SK-N-SH (cell line): ENCODE results near the gene SENP5. TPM values are rescaled to one million over a fixed set of nuclear protein-coding genes. Genes with fewer than 3 reads are reported as not detected.

Experiments
- CTCF ChIA-PET: fragments of 300-600, 350-600 bp; formaldehyde crosslinking; extraction: SDS; loops from one replicate; lab custom pipeline; 2021; lab: Yijun Ruan, JAX
- POLR2A ChIA-PET: fragments of 350-600 bp; sonication (Branson Sonifier 250); formaldehyde crosslinking; extraction: SDS; loops from one replicate; lab custom pipeline; 2020; ENCODE audit warnings: antibody characterized with exemption, inconsistent platforms; lab: Yijun Ruan, JAX
- DNase-seq: peaks from one replicate; pipeline ENCODE4 v3.0.0; 2012
- H2AFZ ChIP-seq: fragments of 200-600 bp; sonication (generic); 2 replicates; pipeline ENCODE4 v1.8.1; 2016; ENCODE audit warnings: antibody characterized with exemption, mild to moderate bottlenecking, low read depth
- H3F3A ChIP-seq: fragments of 200-600 bp; sonication (generic); replicated peaks from 2 replicates; pipeline ENCODE3; 2016; ENCODE audit warnings: antibody characterized with exemption, mild to moderate bottlenecking; ENCODE audit not compliant: insufficient read depth
- H3K27ac ChIP-seq, 2 experiments: fragments of 200-500 bp in 1 of 2; fragments of 200-600 bp in 1 of 2; sonication (Bioruptor generic) in 1 of 2; sonication (generic), shearing (Covaris generic) in 1 of 2; 2 replicates each; pipeline versions ENCODE4 v1.5.1 to v1.6.1; 2014 to 2016; ENCODE audit warnings: low read depth in 2 of 2, inconsistent platforms in 1 of 2, low read length in 1 of 2, mild to moderate bottlenecking in 1 of 2, mixed read lengths in 1 of 2
- H3K27me3 ChIP-seq: fragments of 200-600 bp; sonication (generic), shearing (Covaris generic); 2 replicates; pipeline ENCODE4 v1.6.1; 2016; ENCODE audit warnings: mixed run types; ENCODE audit not compliant: insufficient read depth
- H3K36me3 ChIP-seq, 2 experiments: fragments of 200-500 bp in 1 of 2; fragments of 200-600 bp in 1 of 2; sonication (Bioruptor generic) in 1 of 2; sonication (generic) in 1 of 2; replicated peaks in 1 of 2; 2 replicates each; pipeline versions ENCODE3 to v1.5.1; 2014 to 2016; ENCODE audit warnings: low read length in 1 of 2, mild to moderate bottlenecking in 1 of 2; ENCODE audit not compliant: insufficient read depth in 2 of 2, control insufficient read depth in 1 of 2
- H3K4me1 ChIP-seq, 2 experiments: fragments of 200-500 bp in 1 of 2; fragments of 200-600 bp in 1 of 2; sonication (Bioruptor generic) in 1 of 2; sonication (generic), shearing (Covaris generic) in 1 of 2; 2 replicates each; pipeline versions ENCODE4 v1.5.1 to v1.6.1; 2014 to 2016; ENCODE audit warnings: low read depth in 1 of 2, low read length in 1 of 2, mixed run types in 1 of 2; ENCODE audit not compliant: insufficient read depth in 2 of 2, control insufficient read depth in 1 of 2
- H3K4me2 ChIP-seq: fragments of 200-600 bp; sonication (generic), shearing (Covaris generic); 2 replicates; pipeline ENCODE4 v1.6.1; 2017; ENCODE audit warnings: mixed run types
- H3K4me3 ChIP-seq, 2 experiments: fragments of 200-500 bp in 1 of 2; fragments of 200-600 bp in 1 of 2; sonication (Bioruptor generic) in 1 of 2; sonication (generic), shearing (Covaris generic) in 1 of 2; 2 replicates each; pipeline versions ENCODE4 v1.5.1 to v1.8.1; 2014 to 2016; ENCODE audit warnings: low read depth in 2 of 2, inconsistent platforms in 1 of 2, low read length in 1 of 2, mild to moderate bottlenecking in 1 of 2, mixed read lengths in 1 of 2, moderate library complexity in 1 of 2
- H3K79me2 ChIP-seq: fragments of 200-600 bp; sonication (generic); 2 replicates; pipeline ENCODE4 v1.8.1; 2017; ENCODE audit warnings: mild to moderate bottlenecking; ENCODE audit not compliant: insufficient read depth
- H3K9ac ChIP-seq: fragments of 200-600 bp; sonication (generic); 2 replicates; pipeline ENCODE4 v1.6.1; 2017; ENCODE audit warnings: mixed run types
- H3K9me2 ChIP-seq: fragments of 200-600 bp; sonication (generic); 2 replicates; pipeline ENCODE4 v1.6.1; 2017; ENCODE audit warnings: mixed run types
- H3K9me3 ChIP-seq: fragments of 200-600 bp; sonication (generic); 2 replicates; pipeline ENCODE4 v1.6.1; 2017; ENCODE audit warnings: mixed run types, mild to moderate bottlenecking, moderate library complexity
- H4K20me1 ChIP-seq: fragments of 200-600 bp; sonication (generic); 2 replicates; pipeline ENCODE4 v1.6.1; 2017; ENCODE audit warnings: mild to moderate bottlenecking, mixed run types; ENCODE audit not compliant: insufficient read depth
- CTCF ChIP-seq: fragments of 200-600 bp; sonication (generic); IDR thresholded peaks from 2 replicates; pipeline ENCODE4 v1.6.1; 2017; ENCODE audit warnings: antibody characterized with exemption, mild to moderate bottlenecking, moderate library complexity
- EZH2phosphoT487 ChIP-seq: fragments of 200-600 bp; sonication (generic); IDR thresholded peaks from 2 replicates; pipeline ENCODE4 v1.6.1; 2017; ENCODE audit warnings: low read depth, mixed run types, mild to moderate bottlenecking, antibody characterized with exemption, moderate library complexity, borderline replicate concordance
- MAX ChIP-seq: IDR thresholded peaks from 2 replicates; pipeline ENCODE4 v1.4.0; 2012; ENCODE audit warnings: low read depth
- MXI1 ChIP-seq: IDR thresholded peaks from 2 replicates; pipeline ENCODE4 v1.6.1; 2012; ENCODE audit warnings: mild to moderate bottlenecking, low read depth, low read length, improper control_type of control experiment
- RFX5 ChIP-seq: IDR thresholded peaks from 2 replicates; pipeline ENCODE4 v1.6.1; 2012; ENCODE audit warnings: mild to moderate bottlenecking, improper control_type of control experiment, low read length
- RXRA ChIP-seq: IDR thresholded peaks from 2 replicates; pipeline ENCODE4 v1.4.0; 2012; ENCODE audit warnings: low read depth, mild to moderate bottlenecking, borderline replicate concordance
- SIN3A ChIP-seq: IDR thresholded peaks from 2 replicates; pipeline ENCODE4 v1.6.1; 2012; ENCODE audit warnings: low read depth, mild to moderate bottlenecking, low read length, moderate library complexity, borderline replicate concordance
- SMC3 ChIP-seq: IDR thresholded peaks from 2 replicates; pipeline ENCODE4 v1.6.1; 2012; ENCODE audit warnings: low read depth, low read length, improper control_type of control experiment
- TAF1 ChIP-seq: IDR thresholded peaks from 2 replicates; pipeline ENCODE4 v1.6.1; 2012; ENCODE audit warnings: low read depth, mild to moderate bottlenecking, low read length, moderate library complexity, borderline replicate concordance
- TEAD4 ChIP-seq: IDR thresholded peaks from 2 replicates; pipeline ENCODE4 v1.4.0; 2012; ENCODE audit warnings: mild to moderate bottlenecking, borderline replicate concordance; ENCODE audit not compliant: insufficient read depth
- USF2 ChIP-seq: fragments of 150-350 bp; IDR thresholded peaks from 2 replicates; pipeline ENCODE4 v1.6.1; 2017; ENCODE audit warnings: antibody characterized with exemption, low read length, low read depth, borderline replicate concordance
- YY1 ChIP-seq: IDR thresholded peaks from 2 replicates; pipeline ENCODE4 v1.4.0; 2012; ENCODE audit warnings: low read depth, mild to moderate bottlenecking
- ZBTB33 ChIP-seq: IDR thresholded peaks from 2 replicates; pipeline ENCODE4 v1.4.0; 2012; ENCODE audit warnings: low read depth, borderline replicate concordance
- WGBS: methylation state at CpG from one replicate; pipeline ENCODE4 v1.1.6; 2017; ENCODE audit warnings: low lambda C conversion rate; 5-methylcytosine and 5-hydroxymethylcytosine counted together
- polyA plus RNA-seq, 3 experiments: library from polyadenylated mRNA; depleted of rRNA; stranded (reverse); fragments of >200 nt; gene quantifications; 2 replicates each; pipeline ENCODE4 v1.2.3, GENCODE V29; 2012

Gene SENP5
- polyA plus RNA-seq, 1 of the 3 experiments (the other 2 are of a cell fraction), result 7.5 TPM

GRCh38 chr3:196902296-196902695 lies 34.6 kb downstream of the SENP5 start:
- Histone ChIP-seq H3K9me3 (no peaks in the 10 kb centered on the region), H3K4me2 (no peak overlapping the region), H3K27me3 (no peaks in the 10 kb centered on the region), H4K20me1 (no peaks in the 10 kb centered on the region), H3K79me2 (peaks cover 26% of the 10 kb centered on the region), H3K4me3 (no peak overlapping the region), H3K9me2 (no peaks in the 10 kb centered on the region), H3K27ac (no peak overlapping the region), H3K4me1 (no peaks in the 10 kb centered on the region), H3F3A (no peaks in the 10 kb centered on the region), H2AFZ (no peak overlapping the region), H3K9ac (no peak overlapping the region), H3K36me3 (peaks cover 44 to 76% of the 10 kb centered on the region in 2 experiments)
- WGBS, result 100% methylated on average over 1 of the region's 1 CpG
- TF ChIP-seq EZH2phosphoT487 (no peak), SMC3 (no peak), TEAD4 (no peak), MAX (no peak), TAF1 (no peak), USF2 (no peak), YY1 (no peak), RXRA (no peak), CTCF (no peak), MXI1 (no peak), ZBTB33 (no peak), SIN3A (no peak), RFX5 (no peak)
- ChIA-PET POLR2A (interaction anchor here (0.8 kb wide), 1 partner anchor 35 kb away, joined by 3 read pairs; the partner anchor contains the start of gene SENP5), CTCF (no interaction called here)
- no peak for DNase-seq
